GM18870 (cell line): ENCODE measurements around the gene TAF4B.
"Not testable (repeated sequence)": the region's sequence is repeated elsewhere in the genome, so short reads cannot be mapped to it uniquely, and the experiment has no call there.

Source experiments
- ATAC-seq: cut with Tn5 transposase; IDR thresholded peaks from one replicate; pipeline ENCODE4 v1.9.1; 2021; ENCODE audit warnings: moderate library complexity; ENCODE audit not compliant: unreplicated experiment

Gene TAF4B

DNA sequence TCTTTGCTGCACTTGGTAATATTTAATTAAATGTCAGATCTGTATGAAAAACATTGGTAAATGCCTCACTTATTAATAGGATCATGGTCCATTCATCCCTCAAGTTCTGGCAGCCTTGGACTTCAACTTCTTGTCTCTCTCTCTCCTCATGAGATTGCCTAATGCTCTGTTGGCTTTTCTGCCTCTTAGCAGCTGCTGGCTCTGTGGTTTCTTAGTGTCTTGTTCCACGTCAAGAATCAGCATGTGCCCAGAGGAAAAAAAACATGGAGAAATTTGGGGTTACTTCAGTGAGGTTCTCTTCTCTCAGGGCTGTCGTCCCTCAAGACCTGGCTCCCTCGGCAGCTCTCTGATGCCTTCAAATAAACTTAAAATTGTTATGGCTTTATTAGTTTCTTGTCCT is 75.4 kb downstream of the TAF4B start:
- ATAC-seq, result no peak

DNA sequence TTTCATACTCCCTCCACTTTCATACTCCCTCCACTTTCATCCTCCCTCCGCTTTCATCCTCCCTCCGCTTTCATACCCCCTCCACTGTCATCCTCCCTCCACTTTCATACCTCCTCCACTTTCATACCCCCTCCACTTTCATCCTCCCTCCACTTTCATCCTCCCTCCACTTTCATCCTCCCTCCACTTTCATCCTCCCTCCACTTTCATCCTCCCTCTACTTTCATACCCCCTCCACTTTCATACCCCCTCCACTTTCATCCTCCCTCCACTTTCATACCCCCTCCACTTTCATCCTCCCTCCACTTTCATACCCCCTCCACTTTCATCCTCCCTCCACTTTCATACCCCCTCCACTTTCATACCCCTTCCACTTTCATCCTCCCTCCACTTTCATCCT is 77.0 kb downstream of the TAF4B start:
- not testable (repeated sequence) for ATAC-seq

DNA sequence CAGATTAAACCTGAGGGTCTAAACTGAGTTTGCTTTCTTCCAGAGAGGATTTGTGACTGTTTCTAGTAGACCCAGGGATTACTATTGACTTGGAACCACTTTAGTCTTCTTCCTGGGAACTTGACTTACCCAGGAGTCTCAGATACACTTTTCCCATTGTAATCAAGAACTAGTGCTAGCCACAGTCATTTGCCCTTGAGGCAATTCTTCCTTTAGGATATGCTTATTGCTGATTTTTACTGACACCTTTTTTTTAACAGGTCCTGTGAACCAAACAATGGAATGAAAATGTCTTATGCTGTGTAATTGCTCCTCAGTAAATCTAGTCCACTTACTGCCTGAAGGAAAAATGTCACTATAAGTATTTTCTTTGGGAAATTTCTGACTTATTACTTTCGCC is 78.3 kb downstream of the TAF4B start:
- no peak for ATAC-seq

DNA sequence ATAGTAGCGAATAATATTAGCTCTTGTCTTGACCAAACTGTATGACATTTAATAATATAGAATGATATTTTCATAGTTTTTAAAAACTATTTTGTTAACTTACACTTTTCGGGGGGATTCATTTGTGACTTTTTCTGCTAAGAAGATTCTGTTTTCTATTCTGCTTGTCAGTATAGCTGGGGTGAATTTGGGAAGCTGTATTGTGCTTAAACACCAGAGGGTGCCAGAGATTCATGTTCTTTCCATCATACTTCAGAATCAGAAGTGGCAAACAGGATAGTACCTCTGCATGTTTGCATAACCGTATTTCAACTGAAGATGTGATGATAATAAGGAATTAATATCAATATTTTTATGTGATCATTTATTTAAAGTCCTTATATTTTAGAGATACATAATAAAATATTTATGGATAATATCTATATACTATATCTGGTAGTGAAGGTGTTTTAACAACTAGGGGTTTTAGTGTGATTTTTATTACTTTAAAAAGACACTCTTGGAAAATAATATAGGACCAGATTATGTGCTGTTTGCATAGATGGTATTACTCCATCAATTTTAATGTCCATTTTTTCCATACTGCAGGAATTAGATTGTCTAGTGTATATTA is 81.0 kb downstream of the TAF4B start:
- ATAC-seq, result peak; percentile 70

DNA sequence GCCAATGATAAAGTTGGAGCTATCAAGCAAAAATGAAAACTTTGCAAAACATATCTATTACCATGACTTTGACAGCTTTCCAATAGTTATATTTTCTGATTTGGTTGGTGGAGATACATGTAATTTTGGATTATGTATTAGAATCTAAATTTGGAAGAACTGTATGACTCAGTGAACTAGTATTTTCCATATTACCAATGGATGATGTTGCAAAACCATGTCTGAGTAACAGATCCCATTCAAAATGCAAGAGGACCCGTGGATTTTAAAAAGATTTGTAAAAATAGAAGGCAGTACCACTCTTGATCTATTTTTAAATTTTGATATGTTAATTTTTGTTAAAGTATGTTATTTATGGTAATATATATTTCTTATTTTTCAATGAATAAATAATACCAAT is 83.0 kb downstream of the TAF4B start:
- no peak for ATAC-seq

DNA sequence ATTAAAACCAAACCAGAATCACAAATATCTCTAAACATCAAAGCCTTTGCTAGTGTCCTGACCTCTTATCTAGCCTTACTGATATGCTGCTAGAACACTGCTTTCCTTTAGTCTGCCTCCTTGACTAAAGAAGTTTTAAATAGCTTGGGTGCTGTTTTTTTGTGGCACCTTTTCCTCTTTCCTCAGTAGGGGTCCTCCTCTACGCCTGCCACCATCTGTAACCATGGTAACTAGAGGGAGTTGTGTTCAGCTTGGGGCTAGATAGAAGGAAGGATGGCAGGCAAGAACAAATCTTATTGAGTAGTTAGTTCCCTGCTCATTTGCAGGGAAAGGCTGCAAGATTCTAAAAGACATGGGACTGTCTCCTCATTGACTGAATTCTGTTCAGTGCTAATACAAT is 86.0 kb downstream of the TAF4B start:
- ATAC-seq, result no peak

DNA sequence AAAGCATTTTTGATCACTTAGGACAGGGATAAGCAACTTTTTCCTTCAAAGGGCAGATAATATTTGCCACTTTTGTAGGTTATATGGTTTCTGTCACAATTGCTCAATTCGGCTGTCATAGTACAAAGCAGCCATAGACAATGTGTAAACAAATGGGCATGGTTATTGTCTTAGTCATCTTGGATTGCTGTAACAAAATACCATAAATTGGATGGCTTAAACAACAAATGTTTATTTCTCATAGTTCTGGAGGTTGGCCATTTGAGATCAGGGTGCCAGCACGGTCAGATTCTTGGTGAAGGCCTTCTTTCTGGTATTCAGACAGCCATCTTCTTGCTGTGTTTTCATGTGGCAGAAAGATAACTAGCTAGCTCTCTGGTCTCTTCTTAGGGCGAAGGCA is 91.2 kb downstream of the TAF4B start:
- no peak for ATAC-seq

DNA sequence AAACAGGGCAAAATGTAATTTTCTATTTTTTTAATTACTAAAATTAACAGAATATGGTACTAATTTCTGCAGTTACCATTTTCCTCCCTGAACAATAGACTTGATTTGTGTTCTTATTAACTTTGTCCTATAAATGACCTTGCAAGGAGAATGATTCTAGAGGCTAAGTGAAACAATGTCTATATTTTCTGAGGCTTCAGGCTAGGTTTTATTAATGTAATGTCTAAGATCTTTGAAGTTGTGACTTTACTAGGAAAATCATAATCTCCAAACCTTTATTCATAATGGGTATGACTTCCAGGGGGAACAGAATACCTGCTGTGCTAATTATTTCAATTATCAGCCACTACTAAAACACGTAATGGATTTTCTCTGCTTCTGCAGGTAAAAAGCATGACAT is 94.4 kb downstream of the TAF4B start:
- no peak for ATAC-seq

DNA sequence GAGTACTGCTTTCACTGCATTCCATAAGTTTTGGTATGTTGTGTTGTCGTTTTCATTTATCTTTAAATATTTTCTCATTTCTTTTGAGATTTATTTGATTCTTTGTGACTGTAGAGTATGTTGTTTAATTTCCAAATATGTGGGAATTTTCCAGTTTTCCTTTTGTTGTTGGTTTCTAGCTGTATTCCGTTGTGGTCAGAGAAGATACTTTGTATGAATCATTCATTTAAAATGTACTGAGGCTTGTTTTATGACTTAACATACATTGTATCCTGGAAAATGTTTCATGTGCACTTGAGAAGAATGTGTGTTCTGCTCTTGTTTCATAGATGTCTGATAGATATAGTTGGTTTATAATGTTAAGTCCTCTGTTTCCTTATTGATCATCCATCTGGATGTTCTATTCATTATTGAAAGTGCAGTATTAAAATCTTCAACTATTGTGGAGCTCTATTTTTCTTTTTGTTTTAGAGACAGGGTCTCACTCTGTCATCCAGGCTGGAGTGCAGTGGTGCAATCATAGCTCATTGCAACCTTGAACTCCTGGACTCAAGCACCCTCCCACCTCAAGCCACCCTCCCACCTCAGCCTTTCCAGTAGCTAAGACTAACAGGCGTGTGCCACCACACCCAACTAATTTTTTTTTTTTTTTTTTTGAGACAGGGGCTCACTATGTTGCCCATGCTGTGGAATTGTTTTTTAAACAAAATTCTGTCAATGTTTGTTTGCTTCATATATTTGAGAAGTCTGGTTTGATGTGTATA is 96.8 kb downstream of the TAF4B start:
- no peak for ATAC-seq

DNA sequence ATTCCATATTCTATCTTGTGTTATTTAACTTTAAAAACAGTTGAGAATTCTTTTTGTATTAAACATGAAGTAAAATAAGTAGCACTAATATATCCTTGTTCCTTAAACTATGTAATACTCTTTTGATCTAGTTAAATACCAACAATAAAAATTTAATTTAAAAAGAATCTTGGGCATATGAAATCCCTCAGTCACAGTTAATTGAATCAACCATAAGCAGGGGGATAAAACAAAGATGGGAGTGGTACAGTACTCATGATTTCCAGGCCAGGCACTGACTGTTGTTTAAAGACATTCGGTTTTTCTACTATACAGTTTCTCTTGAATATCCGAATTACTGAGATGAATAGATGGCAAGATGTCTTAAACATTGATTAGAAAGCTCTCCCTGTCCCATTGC is 99.5 kb downstream of the TAF4B start:
- ATAC-seq, result no peak

DNA sequence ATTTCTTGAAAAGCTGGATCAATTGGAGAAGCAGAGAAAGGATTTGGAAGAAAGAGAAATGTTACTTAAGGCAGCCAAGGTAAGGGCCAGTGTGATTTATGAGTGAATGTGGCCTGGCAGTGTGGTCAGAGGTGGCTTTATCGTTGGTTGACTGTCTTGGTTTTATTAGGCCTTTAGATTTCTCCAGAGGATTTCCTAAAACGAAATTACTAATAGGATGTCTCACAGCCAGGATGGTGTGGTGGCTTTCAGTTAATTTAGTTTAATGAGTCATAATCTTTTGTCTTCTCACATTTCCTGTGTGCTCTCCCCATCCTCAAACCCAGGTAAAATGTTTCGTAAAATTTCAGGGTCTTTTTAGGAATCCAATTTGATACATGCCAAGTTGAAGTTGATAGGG is 100.8 kb downstream of the TAF4B start:
- no peak for ATAC-seq

DNA sequence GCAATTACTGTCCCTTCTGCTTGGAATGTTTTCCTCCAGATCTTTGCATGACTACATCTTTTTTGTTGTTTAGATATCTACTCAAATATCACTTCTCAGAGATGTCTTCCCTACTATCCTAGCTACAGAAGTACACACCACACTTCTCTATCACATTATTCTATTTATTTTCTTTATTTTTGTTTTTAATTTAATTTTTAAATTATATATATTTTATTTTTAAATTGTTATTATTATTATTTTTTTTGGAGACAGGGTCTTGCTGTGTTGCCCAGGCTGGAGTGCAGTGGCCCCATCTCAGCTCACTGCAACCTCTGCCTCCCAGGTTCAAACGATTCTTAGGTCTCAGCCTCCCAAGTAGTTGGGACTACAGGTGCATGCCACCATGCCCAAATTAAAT is 106.7 kb downstream of the TAF4B start:
- no peak for ATAC-seq

DNA sequence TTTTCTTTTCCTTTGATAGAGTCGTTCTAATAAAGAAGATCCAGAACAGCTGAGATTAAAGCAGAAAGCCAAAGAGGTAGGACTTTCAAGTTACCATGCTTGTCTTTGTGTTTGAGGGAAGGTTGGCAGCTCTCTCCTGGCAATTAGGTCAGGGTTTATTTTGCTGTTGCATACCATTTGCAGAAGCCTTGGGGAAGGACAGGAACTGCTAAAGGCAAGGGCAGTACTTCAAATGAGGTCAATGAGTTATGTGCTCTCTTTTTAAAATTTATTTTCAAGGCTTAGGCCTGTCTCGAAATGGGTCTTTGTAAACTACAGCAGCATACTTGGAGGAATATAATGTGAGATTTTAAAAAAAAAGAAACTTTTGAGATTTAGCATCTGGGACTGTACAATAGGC is 108.9 kb downstream of the TAF4B start:
- ATAC-seq, result no peak

DNA sequence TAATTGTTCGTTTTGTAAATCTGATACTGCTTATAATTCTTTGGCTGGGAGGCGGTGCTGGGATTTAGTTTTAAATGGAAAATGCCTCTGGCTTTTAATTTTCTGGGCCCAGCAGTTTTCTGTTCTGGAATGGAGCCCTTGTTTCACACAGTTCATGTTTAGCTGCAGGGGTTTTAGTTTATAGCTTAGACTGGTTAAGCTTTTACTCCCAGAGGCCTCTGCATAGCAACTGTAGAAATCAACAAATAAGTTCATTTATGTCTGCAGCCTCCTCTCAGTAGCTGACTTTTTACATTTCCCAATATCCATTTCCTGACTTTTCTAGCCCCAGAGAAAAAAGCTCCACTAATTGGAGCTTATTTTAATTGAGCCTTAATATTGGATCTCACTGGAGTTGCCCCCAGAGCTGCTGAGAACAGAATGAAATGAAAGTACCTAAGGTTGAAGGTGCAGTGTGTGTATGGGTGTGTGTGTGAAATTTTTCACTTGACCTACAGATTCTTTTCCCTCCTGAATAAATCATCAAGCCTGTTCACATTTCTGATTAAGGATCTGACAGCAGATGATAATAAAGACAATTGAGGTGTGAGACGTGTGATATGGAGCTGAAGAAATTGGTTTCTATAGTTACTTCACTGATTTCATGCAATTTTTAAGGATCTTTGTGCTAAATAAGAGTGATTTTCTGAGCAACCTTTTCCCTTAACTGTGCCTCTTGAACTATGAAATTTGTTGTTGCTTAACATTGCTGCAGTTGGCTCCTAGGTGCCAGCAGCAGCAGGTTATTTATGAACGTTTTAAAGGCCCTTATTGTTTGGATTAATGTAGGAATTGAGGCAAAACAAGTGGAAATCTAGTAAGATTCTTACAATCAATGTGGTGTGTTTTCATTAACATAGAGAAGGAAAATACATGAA is 109.6 kb downstream of the TAF4B start:
- ATAC-seq, result no peak

DNA sequence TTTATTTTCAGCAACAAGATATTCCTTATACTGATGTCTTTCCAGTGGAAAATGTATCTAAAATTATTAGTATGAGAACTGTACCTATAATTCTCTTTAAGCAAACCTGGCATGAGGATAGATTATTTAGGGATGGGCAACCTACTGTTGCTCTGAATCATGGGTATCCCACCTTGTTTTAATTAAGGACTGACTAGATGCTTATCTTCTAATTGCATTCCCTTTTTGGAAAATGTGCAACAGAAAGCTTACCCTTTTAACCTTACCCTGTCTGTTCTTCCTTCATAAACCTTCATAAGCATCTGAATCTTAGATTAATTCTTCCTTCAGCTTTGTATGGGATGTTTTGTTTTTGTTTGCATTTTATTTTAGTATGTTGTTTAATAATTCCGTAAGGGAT is 110.3 kb downstream of the TAF4B start:
- no peak for ATAC-seq

DNA sequence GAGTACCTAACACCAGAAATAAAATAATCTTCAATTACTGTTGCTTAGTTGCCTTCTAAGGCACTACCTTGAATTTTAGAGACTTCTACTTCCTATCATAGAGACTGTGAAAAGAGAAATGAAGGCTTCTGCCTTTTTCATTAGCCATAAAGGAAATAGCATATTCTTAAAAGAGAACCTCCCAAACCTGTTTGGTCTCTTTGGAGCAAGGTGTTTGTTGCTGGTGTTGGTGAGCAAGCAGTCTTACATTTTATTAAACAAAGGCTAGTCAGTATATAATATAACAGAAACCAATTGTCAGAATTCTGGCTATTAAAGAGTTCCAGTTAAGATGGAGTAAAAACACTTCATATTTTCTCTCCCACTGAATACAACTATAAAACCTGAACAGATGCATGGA is 116.4 kb downstream of the TAF4B start:
- no peak for ATAC-seq

DNA sequence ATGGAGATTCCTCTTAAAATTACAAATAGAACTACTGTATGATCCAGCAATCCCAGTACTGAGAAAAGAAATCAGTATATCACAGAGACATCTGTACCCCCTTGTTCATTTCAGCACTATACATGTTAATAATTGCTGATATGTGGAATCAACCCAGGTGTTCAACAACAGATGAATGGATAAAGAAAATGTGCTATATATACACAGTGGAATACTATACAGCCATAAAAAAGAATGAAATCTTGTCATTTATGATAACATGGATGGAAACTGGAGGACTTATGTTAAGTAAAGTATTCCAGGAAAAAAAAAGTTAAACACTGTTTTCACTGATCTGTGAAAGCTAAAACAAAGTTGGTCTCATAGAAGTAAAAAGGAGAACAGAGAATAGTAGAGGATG is 124.7 kb downstream of the TAF4B start:
- ATAC-seq, result no peak

DNA sequence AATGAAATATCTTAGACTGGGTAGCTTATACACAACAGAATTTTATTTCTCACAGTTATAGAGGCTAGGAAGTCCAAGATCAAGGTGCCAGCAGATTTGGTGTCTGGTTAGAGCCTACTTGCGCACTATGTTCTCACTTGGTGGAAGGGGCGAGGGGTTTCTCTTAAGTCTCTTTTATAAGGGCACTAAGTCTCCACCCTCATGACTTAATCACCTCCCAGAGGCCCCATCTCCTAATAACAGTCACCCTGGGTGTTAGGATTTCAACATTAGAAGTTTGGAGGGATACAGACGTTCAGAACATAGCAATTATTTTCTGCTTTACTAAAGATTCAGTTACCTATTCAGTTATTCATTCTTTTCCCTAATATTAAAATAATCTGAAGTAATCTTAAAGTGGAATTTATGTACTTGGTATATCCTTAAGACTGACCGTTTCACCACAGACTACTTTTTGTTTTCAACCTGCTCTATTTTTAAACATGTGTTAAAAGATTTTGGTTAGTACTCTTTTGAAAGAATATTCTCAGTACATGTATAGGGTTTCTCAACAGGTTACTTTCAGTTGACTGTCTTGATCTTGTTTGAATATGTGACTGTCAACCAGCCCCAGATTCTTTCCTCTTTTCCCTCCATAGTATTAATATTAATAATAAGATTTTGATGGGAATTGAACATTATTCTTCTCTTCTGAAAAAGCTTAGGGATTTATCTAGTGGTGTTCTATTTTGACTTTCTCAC is 130.0 kb downstream of the TAF4B start:
- peak; percentile 69 for ATAC-seq

DNA sequence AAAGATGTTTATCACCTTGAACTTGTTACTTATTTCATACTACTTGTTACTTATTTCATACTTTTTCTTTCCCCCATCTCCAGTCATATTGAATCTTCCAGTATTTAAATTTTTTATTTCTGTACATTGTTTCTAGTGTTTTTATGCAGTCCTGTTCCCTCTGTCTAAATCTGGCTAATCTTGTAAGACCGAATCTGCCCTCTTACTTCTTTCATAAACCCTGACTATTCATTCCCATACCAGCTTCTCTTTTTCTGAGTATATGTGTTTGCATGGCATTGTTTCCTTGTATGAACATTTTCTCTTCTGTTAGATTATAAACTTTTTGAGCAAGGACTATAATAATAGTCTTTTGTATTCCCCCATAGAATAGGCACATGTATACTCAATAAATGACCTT is 131.7 kb downstream of the TAF4B start:
- ATAC-seq, result no peak

DNA sequence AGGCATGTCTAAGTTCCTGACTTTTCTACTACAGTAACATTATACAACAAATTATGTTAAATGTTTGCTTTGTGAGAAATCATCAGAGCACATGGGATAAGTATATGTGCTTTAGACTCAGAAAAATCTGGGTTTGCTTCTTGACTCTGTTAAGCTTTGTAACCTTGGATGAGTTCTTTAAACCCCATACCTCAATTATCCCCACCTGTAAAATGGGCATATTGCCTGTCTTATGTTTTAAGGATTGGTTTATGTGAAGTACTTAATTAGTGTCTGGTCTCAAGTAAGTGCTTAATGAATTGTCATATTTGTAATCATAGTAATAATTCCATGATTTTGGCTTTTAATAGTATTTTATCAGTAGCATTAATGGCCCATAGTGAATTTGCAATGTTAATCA is 135.8 kb downstream of the TAF4B start:
- no peak for ATAC-seq

DNA sequence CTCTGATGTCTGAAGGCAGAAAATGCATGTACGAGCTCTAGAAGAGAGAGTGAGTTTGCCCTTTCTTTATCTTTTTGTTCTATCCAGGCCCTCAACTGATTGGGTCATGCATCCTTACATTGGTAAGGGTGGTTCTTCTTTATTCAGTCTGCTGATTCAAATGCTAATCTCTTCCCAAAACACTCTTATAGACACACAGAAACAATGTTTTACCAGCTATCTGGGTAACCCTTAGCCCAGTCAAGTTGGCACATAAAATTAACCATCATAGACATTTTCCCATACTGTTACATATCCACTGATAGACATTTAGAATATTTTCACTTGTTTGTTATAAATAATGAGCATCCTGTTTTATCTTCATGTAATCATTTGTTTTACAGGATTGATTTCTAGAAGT is 141.2 kb downstream of the TAF4B start:
- no peak for ATAC-seq
